Spleen (tissue), 11 donors: ENCODE measurements around the gene ULBP1. TPM values are rescaled to one million over a fixed set of nuclear protein-coding genes. Genes with fewer than 3 reads are reported as not detected.
"Not testable (repeated sequence)": the region's sequence is repeated elsewhere in the genome, so short reads cannot be mapped to it uniquely, and the experiment has no call there.

Experiments
- DNase-seq: peaks from one replicate; pipeline ENCODE4 v3.0.0-alpha.2; 2020
- H3K27ac ChIP-seq, 8 donors: fragments of 200-600 bp; sonication (generic) in 7 of 8; 1 replicate in 4 of 8; 2 replicates in 4 of 8; pipeline versions ENCODE4 v1.5.0 to v1.8.0; 2016 to 2021; ENCODE audit warnings: inconsistent platforms in 4 of 8, mild to moderate bottlenecking in 4 of 8, moderate library complexity in 1 of 8
- H3K27me3 ChIP-seq, 7 donors: fragments of 200-600 bp; sonication (generic) in 6 of 7; replicated peaks in 1 of 7; 1 replicate in 4 of 7; 2 replicates in 3 of 7; pipeline versions ENCODE4 v1.5.0 to v1.8.0; 2016 to 2021; ENCODE audit warnings: inconsistent platforms in 3 of 7, mild to moderate bottlenecking in 1 of 7
- H3K36me3 ChIP-seq, 6 donors: fragments of 200-600 bp; sonication (generic) in 5 of 6; 1 replicate in 4 of 6; 2 replicates in 2 of 6; pipeline versions ENCODE4 v1.5.0 to v1.8.0; 2016 to 2021; ENCODE audit warnings: inconsistent platforms in 2 of 6
- H3K4me1 ChIP-seq, 6 donors: fragments of 200-600 bp; sonication (generic) in 5 of 6; 1 replicate in 3 of 6; 2 replicates in 3 of 6; pipeline versions ENCODE4 v1.5.0 to v1.8.0; 2016 to 2021; ENCODE audit warnings: inconsistent platforms in 3 of 6
- H3K4me3 ChIP-seq, 8 donors: fragments of 200-600 bp; sonication (generic) in 7 of 8; 1 replicate in 4 of 8; 2 replicates in 4 of 8; pipeline versions ENCODE4 v1.5.0 to v1.8.0; 2016 to 2021; ENCODE audit warnings: inconsistent platforms in 4 of 8, mild to moderate bottlenecking in 4 of 8, moderate library complexity in 2 of 8
- H3K9me3 ChIP-seq, 8 donors: fragments of 200-600 bp; sonication (generic) in 7 of 8; 1 replicate in 4 of 8; 2 replicates in 4 of 8; pipeline versions ENCODE4 v1.5.0 to v1.8.0; 2016 to 2021; ENCODE audit warnings: inconsistent platforms in 4 of 8
- CTCF ChIP-seq, 11 experiments: fragments of 200-600 bp in 7 of 11; fragments of 450-650 bp in 4 of 11; sonication (generic) in 4 of 11; IDR thresholded peaks in 8 of 11; conservative IDR thresholded peaks in 3 of 11; 1 replicate in 7 of 11; 2 replicates in 4 of 11; pipeline versions ENCODE4 v1.4.0 to v1.8.0; 2016 to 2021; ENCODE audit warnings: antibody characterized with exemption in 11 of 11, inconsistent platforms in 4 of 11, mild to moderate bottlenecking in 1 of 11
- POLR2A ChIP-seq, 3 donors: fragments of 450-650 bp; IDR thresholded peaks; one replicate each; pipeline ENCODE4 v1.5.1; 2017; ENCODE audit warnings: antibody characterized with exemption in 3 of 3, mild to moderate bottlenecking in 1 of 3
- POLR2AphosphoS5 ChIP-seq, 3 donors: sonication (generic); formaldehyde crosslinking; IDR thresholded peaks; one replicate each; pipeline ENCODE4 v1.5.1; 2017; ENCODE audit warnings: antibody characterized with exemption in 3 of 3
- WGBS, 5 donors: extraction: QIAGEN DNeasy Blood & Tissue Kit in 3 of 5; methylation state at CpG; one replicate each; pipeline versions ENCODE4 v1.1.5 to v1.1.7; 2013 to 2018; 5-methylcytosine and 5-hydroxymethylcytosine counted together
- intact Hi-C: fragments of 100-400 bp; cut with DNase I; formaldehyde crosslinking; loops from one replicate; pipeline ENCODE4 v1.15.0; 2023; ENCODE audit warnings: low total_unique reads
- polyA plus RNA-seq, 3 donors: library from polyadenylated mRNA; stranded (reverse); fragments of 200-250 nt; gene quantifications; one replicate each; pipeline ENCODE4 v1.2.1, GENCODE V29; 2013
- total RNA-seq, 7 donors: library from RNA; depleted of rRNA in 3 of 7; stranded (reverse); fragments of >200 nt in 3 of 7; fragmentation: NEBNext Ultra II Directional in 4 of 7; extraction: Animal tissue kit (Norgen Biotek cat#: 25700) in 4 of 7; gene quantifications; one replicate each; pipeline versions ENCODE4 v1.1.0 to v1.2.1, GENCODE V29; 2016 to 2021
- donor health status: healthy with polysubstance abuse.
- donor health status: DM: no; HTN: no; CAD: no; lungs with moderate emphysema.
- donor health status: DM: no; HTN: no; CAD: no.
- donor health status: Bipolar disorder and iron deficiency.
- donor health status: healthy.
- donor health status: DM: no; HTN: no; CAD: no.
- donor health status: DM: yes; HTN: yes; CAD: no.

The ULBP1 gene
- total and polyA plus RNA-seq, 10 donors: 0.03 to 0.34 (median 0.15) TPM; not detected in 6

- H3K36me3 ChIP-seq: no peaks in the 10 kb centered on the region
- no peaks in the 10 kb centered on the region for H3K9me3 ChIP-seq
- H3K27ac ChIP-seq: no peak overlapping the region
- peaks cover 0 to 80% (median 18%) of the 10 kb centered on the region in 7 donors for H3K27me3 ChIP-seq
- H3K4me3 ChIP-seq: no peak overlapping the region
- H3K4me1 ChIP-seq: peaks cover 6 to 23% (median 16%) of the 10 kb centered on the region in 6 donors
- intact Hi-C loops: no loop called here
- TF ChIP-seq POLR2AphosphoS5 (IDR thresholded peaks at IDR 0.05): no peak
- peak; percentile 14 to 62 (median 40) for TF ChIP-seq CTCF (IDR thresholded peaks at IDR 0.05 in 8 of 11, conservative IDR thresholded peaks at IDR 0.05 in 3 of 11)
- 53 to 67% (median 64%) methylated on average over 7 of the region's 7 CpGs for WGBS, 5 donors
- peak; percentile 70 for DNase-seq
Observed at GRCh38 chr6:150006961-150007464, 43.3 kb downstream of the ULBP1 start.

- intact Hi-C loops: no loop called here
- Histone ChIP-seq H3K27me3 (peaks cover 3 to 92% (median 33%) of the 10 kb centered on the region in 7 donors), H3K9me3 (no peaks in the 10 kb centered on the region), H3K36me3 (no peaks in the 10 kb centered on the region), H3K4me1 (peaks cover 6 to 23% (median 16%) of the 10 kb centered on the region in 6 donors), H3K27ac (no peak overlapping the region), H3K4me3 (no peak overlapping the region)
- TF ChIP-seq POLR2A (IDR thresholded peaks at IDR 0.05) (no peak), CTCF (IDR thresholded peaks at IDR 0.05 in 8 of 11, conservative IDR thresholded peaks at IDR 0.05 in 3 of 11) (no peak), POLR2AphosphoS5 (IDR thresholded peaks at IDR 0.05) (no peak)
- WGBS, 5 donors: 36 to 56% (median 50%) methylated on average over 9 of the region's 9 CpGs
- peak; percentile 67 for DNase-seq
Observed at GRCh38 chr6:150008588-150008987, 44.8 kb downstream of the ULBP1 start.

- DNase-seq, H3K27ac ChIP-seq, intact Hi-C loops, H3K36me3 ChIP-seq, H3K4me3 ChIP-seq, H3K9me3 ChIP-seq: not testable (repeated sequence)
- 24 to 38% (median 35%) methylated on average over 8 of the region's 8 CpGs for WGBS, 5 donors
- peaks cover 0 to 14% (median 7%) of the 10 kb centered on the region in 6 donors for H3K4me1 ChIP-seq
- peaks cover 3 to 94% (median 65%) of the 10 kb centered on the region in 7 donors for H3K27me3 ChIP-seq
Observed at GRCh38 chr6:150012846-150013784, 49.4 kb downstream of the ULBP1 start.

GRCh38 chr6:150013785-150014622, 50.3 kb downstream of the ULBP1 start:
- DNase-seq, H3K36me3 ChIP-seq, H3K27ac ChIP-seq, H3K9me3 ChIP-seq, intact Hi-C loops: not testable (repeated sequence)
- Histone ChIP-seq H3K4me1 (peaks cover 0 to 14% (median 7%) of the 10 kb centered on the region in 6 donors), H3K27me3 (peaks cover 3 to 94% (median 57%) of the 10 kb centered on the region in 7 donors), H3K4me3 (peak overlapping the region in 1 of 8 donors; percentile 35)
- WGBS, 5 donors: 10 to 30% (median 16%) methylated on average over 7 to 13 of the region's 24 CpGs

GRCh38 chr6:150014623-150015280, 51.0 kb downstream of the ULBP1 start:
- H3K9me3 ChIP-seq, H3K36me3 ChIP-seq, DNase-seq, H3K27ac ChIP-seq: not testable (repeated sequence)
- peaks cover 3 to 92% (median 52%) of the 10 kb centered on the region in 7 donors for H3K27me3 ChIP-seq
- intact Hi-C loops: loop anchor here (5.0 kb wide), 1 partner anchor 177 kb away; no protein-coding TSS in a partner anchor
- H3K4me3 ChIP-seq: peak overlapping the region in 1 of 8 donors; percentile 35
- 2 to 25% (median 4%) methylated on average over 3 to 48 of the region's 50 CpGs; no CpG with 5 or more reads in 1 of the 5 donors for WGBS, 5 donors
- peaks cover 0 to 14% (median 7%) of the 10 kb centered on the region in 6 donors for H3K4me1 ChIP-seq

GRCh38 chr6:150015281-150016001, 51.7 kb downstream of the ULBP1 start:
- 3 to 5% (median 4%) methylated on average over 10 to 15 of the region's 15 CpGs for WGBS, 5 donors
- not testable (repeated sequence) for H3K27ac ChIP-seq, DNase-seq, H3K9me3 ChIP-seq, H3K36me3 ChIP-seq
- intact Hi-C loops: loop anchor here (2.0 to 5.0 kb wide), 2 partner anchors 81 to 178 kb away; no protein-coding TSS in a partner anchor
- Histone ChIP-seq H3K4me1 (peaks cover 0 to 14% (median 7%) of the 10 kb centered on the region in 6 donors), H3K4me3 (peak overlapping the region in 1 of 8 donors; percentile 35), H3K27me3 (peaks cover 3 to 85% (median 51%) of the 10 kb centered on the region in 7 donors)
